Panc1 (cell line): Measurements from ENCODE around the gene RPLP1. TPM values are rescaled to one million over a fixed set of nuclear protein-coding genes. Genes with fewer than 3 reads are reported as not detected.

Source experiments
- ATAC-seq: fragments of 200-7000 bp; cut with Tn5 transposase; 2 replicates; pipeline ENCODE4 v1.9.1; 2020; ENCODE audit warnings: mild to moderate bottlenecking, moderate library complexity
- BruUV-seq: library from RNA; stranded (reverse); fragments of 400-500 nt; replicated peaks from 2 replicates; lab custom pipeline; 2021; lab: Mats Ljungman, UMichigan
- CTCF ChIA-PET: fragments of 300-600 bp; sonication (Branson Sonifier 250); formaldehyde crosslinking; loops from one replicate; lab custom pipeline; 2022; ENCODE audit warnings: antibody characterized with exemption; lab: Charles Lee
- POLR2A ChIA-PET: fragments of 300-600 bp; sonication (Branson Sonifier 250); formaldehyde crosslinking; loops from one replicate; lab custom pipeline; 2022; ENCODE audit warnings: antibody characterized with exemption; lab: Charles Lee
- DNase-seq: peaks from one replicate; pipeline ENCODE4 v3.0.0-alpha.2; 2010; ENCODE audit warnings: low read depth, low spot score
- H3K27ac ChIP-seq: 2 replicates; pipeline ENCODE4 v1.5.1; 2011; ENCODE audit warnings: mild to moderate bottlenecking, low read length, inconsistent platforms
- H3K27me3 ChIP-seq: fragments of 200-500 bp; sonication (Bioruptor generic); 2 replicates; pipeline ENCODE4 v1.6.0; 2014; ENCODE audit warnings: low read length, inconsistent platforms; ENCODE audit not compliant: control insufficient read depth, insufficient read depth
- H3K36me3 ChIP-seq: fragments of 200-500 bp; sonication (Bioruptor generic); 2 replicates; pipeline ENCODE4 v1.5.1; 2014; ENCODE audit warnings: inconsistent platforms, mild to moderate bottlenecking, low read length, moderate library complexity; ENCODE audit not compliant: control insufficient read depth, insufficient read depth
- H3K4me1 ChIP-seq: 2 replicates; pipeline ENCODE4 v1.5.1; 2011; ENCODE audit warnings: inconsistent platforms, mild to moderate bottlenecking, low read length, moderate library complexity; ENCODE audit not compliant: control insufficient read depth, insufficient read depth
- H3K4me3 ChIP-seq, 2 experiments: 2 replicates each; pipeline ENCODE4 v1.5.1; 2011 to 2012; ENCODE audit warnings: low read depth in 2 of 2, low read length in 2 of 2, mild to moderate bottlenecking in 2 of 2, inconsistent platforms in 1 of 2, moderate library complexity in 1 of 2
- H3K9me3 ChIP-seq: fragments of 200-500 bp; sonication (Bioruptor generic); 2 replicates; pipeline ENCODE4 v1.5.1; 2014; ENCODE audit warnings: low read depth, mild to moderate bottlenecking, inconsistent platforms, low read length, moderate library complexity; ENCODE audit not compliant: control insufficient read depth, insufficient read depth
- CTCF ChIP-seq: fragments of 450-650 bp; IDR thresholded peaks from 2 replicates; pipeline ENCODE4 v1.5.1; 2017; ENCODE audit warnings: mild to moderate bottlenecking
- POLR2AphosphoS5 ChIP-seq: IDR thresholded peaks from 2 replicates; pipeline ENCODE4 v1.6.1; 2012; ENCODE audit warnings: mild to moderate bottlenecking, low read depth, low read length, moderate library complexity
- REST ChIP-seq, 2 experiments: IDR thresholded peaks; 2 replicates each; pipeline ENCODE4 v1.6.1; 2011 to 2012; ENCODE audit warnings: low read depth in 2 of 2, control low read depth in 1 of 2, low read length in 1 of 2, mild to moderate bottlenecking in 1 of 2, moderate library complexity in 1 of 2; ENCODE audit not compliant: insufficient read depth in 1 of 2
- SIN3A ChIP-seq: IDR thresholded peaks from 2 replicates; pipeline ENCODE4 v1.6.1; 2012; ENCODE audit warnings: low read depth, mild to moderate bottlenecking, low read length, moderate library complexity, borderline replicate concordance; ENCODE audit not compliant: insufficient read depth
- TCF7L2 ChIP-seq: IDR thresholded peaks from 2 replicates; pipeline ENCODE4 v1.6.1; 2011; ENCODE audit warnings: mild to moderate bottlenecking, low read depth, low read length, inconsistent platforms
- in situ Hi-C: cut with HindIII; loops from 2 replicates; pipeline ENCODE4 v1.10.0; 2016; ENCODE audit warnings: low sequenced_read_pairs, low pct_unique_long_range_greater_than_20kb
- intact Hi-C: fragments of 100-400 bp; cut with micrococcal nuclease; formaldehyde crosslinking; loops from one replicate; pipeline ENCODE4 v1.10.0; 2022; ENCODE audit not compliant: unreplicated experiment
- total RNA-seq: library from RNA; stranded (reverse); gene quantifications from one replicate; pipeline ENCODE4 v1.2.1, GENCODE V29; 2021; ENCODE audit not compliant: unreplicated experiment

The RPLP1 gene
- total RNA-seq, 1 experiment from 2014 or later = 2,076 TPM

GRCh38 chr15:69412274-69412673 lies 40.3 kb upstream of the RPLP1 start:
- in situ Hi-C loops = no loop called here
- Histone ChIP-seq H3K27me3 (no peaks in the 10 kb centered on the region), H3K4me3 (no peak overlapping the region), H3K27ac (no peak overlapping the region), H3K4me1 (peaks cover 19% of the 10 kb centered on the region; the same call in 1 of the 2 replicates), H3K9me3 (no peaks in the 10 kb centered on the region), H3K36me3 (peaks cover 14% of the 10 kb centered on the region)
- CTCF ChIA-PET = no interaction called here
- no peak for DNase-seq
- POLR2A ChIA-PET = no interaction called here
- no peak for TF ChIP-seq TCF7L2
- no peak for TF ChIP-seq POLR2AphosphoS5
- TF ChIP-seq CTCF = no peak
- TF ChIP-seq REST (IDR thresholded peaks at IDR 0.05; ENCODE audit: insufficient read depth in 1 of 2, low read depth in 2 of 2, low read length in 1 of 2) = no peak
- TF ChIP-seq SIN3A = no peak
- intact Hi-C loops = loop anchor here (5.0 kb wide), 1 partner anchor 355 kb away; no protein-coding TSS in a partner anchor
- no peak for ATAC-seq
- BruUV-seq = no TSS peak

- Histone ChIP-seq H3K4me3 (no peak overlapping the region), H3K27me3 (no peaks in the 10 kb centered on the region), H3K9me3 (no peaks in the 10 kb centered on the region), H3K4me1 (peaks cover 20% of the 10 kb centered on the region; the same call in 1 of the 2 replicates), H3K36me3 (peaks cover 18% of the 10 kb centered on the region), H3K27ac (no peak overlapping the region)
- DNase-seq (no peak), ATAC-seq (no peak)
- TF ChIP-seq SIN3A (no peak), CTCF (no peak), POLR2AphosphoS5 (no peak), REST (IDR thresholded peaks at IDR 0.05; ENCODE audit: insufficient read depth in 1 of 2, low read depth in 2 of 2, low read length in 1 of 2) (no peak), TCF7L2 (no peak)
- POLR2A ChIA-PET = no interaction called here
- in situ Hi-C loops = no loop called here
- BruUV-seq = no TSS peak
- CTCF ChIA-PET = no interaction called here
- intact Hi-C loops = loop anchor here (5.0 kb wide), 1 partner anchor 355 kb away; no protein-coding TSS in a partner anchor
Measured at GRCh38 chr15:69412701-69413100, 39.9 kb upstream of the RPLP1 start.
